ENCODE data around the gene HSPA6.
"Not testable (repeated sequence)": the region's sequence is repeated elsewhere in the genome, so short reads cannot be mapped to it uniquely, and the experiment has no call there.

The HSPA6 gene

DNA sequence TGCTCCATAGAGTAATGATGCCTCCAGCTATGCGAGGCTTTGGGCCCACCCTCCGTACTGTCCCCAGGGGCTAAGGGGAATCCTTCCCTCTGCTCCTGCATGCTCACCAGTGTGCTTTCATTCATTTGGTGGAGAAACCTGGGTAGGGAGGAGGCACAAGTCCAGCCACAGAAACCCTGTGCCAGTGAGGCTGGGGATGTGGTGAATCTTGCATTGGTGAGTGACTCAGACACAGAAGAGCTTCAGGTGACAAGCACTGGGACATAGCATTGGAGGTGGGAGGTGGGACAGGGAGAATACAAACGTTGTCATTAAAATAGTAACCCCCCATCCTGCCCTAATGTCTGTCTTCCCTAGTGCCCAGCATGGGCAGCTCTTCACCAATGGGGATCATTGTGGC, 13.9 kb upstream of the HSPA6 start (continued):
- TF ChIP-seq, protein P1, sequence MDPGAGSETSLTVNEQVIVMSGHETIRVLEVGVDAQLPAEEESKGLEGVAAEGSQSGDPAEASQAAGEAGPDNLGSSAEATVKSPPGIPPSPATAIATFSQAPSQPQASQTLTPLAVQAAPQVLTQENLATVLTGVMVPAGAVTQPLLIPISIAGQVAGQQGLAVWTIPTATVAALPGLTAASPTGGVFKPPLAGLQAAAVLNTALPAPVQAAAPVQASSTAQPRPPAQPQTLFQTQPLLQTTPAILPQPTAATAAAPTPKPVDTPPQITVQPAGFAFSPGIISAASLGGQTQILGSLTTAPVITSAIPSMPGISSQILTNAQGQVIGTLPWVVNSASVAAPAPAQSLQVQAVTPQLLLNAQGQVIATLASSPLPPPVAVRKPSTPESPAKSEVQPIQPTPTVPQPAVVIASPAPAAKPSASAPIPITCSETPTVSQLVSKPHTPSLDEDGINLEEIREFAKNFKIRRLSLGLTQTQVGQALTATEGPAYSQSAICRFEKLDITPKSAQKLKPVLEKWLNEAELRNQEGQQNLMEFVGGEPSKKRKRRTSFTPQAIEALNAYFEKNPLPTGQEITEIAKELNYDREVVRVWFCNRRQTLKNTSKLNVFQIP (CRISPR knock-in tag; IDR thresholded peaks at IDR 0.05; ENCODE audit: borderline replicate concordance, low read depth): no peak

DNA sequence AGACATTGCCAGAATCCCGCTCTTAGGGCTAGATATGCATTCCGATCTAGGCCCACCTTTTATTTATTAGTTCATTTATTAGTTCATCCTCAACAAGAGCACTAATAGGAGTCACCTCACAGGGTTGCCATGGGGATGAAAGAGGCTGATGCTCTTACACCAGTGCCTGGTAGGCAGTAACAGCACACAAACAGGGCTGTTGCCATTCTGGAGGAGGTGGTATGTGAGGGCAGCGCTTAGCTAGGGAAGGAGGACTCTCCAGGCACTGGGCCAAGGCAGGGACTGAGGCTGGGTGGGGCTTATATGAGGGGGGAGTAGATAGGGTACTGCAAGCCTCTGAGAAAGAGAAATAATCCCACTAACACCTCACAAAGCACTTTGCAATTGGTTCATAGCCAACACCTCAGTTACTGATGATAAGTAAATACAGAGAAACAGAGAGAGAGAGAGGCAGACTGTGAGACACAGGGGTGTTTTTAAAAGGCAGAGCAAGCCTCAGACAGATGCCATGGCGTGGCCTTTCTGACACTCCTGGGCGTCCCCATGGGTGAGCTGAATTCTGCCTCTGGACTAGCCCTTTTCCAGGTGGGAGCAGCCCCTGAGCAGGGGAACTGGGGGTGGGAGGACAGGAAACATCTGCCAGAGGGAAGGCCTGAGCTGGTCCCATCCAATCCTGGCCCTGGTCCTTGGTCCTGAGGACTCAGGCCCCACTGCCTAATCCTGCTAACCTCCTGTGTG, 13.2 kb upstream of the HSPA6 start:
- TF ChIP-seq, protein P1 (CRISPR knock-in tag; IDR thresholded peaks at IDR 0.05; ENCODE audit: borderline replicate concordance, low read depth): no peak
- TF ChIP-seq SNAI2 (CRISPR knock-in tag; IDR thresholded peaks at IDR 0.05): no peak
- no peak for TF ChIP-seq ZNF565 (CRISPR knock-in tag; conservative IDR thresholded peaks at IDR 0.05; ENCODE audit: low read depth)
- no peak for TF ChIP-seq ISL1 (CRISPR knock-in tag; IDR thresholded peaks at IDR 0.05)
- TF ChIP-seq TOX (CRISPR knock-in tag; IDR thresholded peaks at IDR 0.05; ENCODE audit: borderline replicate concordance): no peak
- TF ChIP-seq, protein P2, sequence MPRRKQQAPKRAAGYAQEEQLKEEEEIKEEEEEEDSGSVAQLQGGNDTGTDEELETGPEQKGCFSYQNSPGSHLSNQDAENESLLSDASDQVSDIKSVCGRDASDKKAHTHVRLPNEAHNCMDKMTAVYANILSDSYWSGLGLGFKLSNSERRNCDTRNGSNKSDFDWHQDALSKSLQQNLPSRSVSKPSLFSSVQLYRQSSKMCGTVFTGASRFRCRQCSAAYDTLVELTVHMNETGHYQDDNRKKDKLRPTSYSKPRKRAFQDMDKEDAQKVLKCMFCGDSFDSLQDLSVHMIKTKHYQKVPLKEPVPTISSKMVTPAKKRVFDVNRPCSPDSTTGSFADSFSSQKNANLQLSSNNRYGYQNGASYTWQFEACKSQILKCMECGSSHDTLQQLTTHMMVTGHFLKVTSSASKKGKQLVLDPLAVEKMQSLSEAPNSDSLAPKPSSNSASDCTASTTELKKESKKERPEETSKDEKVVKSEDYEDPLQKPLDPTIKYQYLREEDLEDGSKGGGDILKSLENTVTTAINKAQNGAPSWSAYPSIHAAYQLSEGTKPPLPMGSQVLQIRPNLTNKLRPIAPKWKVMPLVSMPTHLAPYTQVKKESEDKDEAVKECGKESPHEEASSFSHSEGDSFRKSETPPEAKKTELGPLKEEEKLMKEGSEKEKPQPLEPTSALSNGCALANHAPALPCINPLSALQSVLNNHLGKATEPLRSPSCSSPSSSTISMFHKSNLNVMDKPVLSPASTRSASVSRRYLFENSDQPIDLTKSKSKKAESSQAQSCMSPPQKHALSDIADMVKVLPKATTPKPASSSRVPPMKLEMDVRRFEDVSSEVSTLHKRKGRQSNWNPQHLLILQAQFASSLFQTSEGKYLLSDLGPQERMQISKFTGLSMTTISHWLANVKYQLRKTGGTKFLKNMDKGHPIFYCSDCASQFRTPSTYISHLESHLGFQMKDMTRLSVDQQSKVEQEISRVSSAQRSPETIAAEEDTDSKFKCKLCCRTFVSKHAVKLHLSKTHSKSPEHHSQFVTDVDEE (CRISPR knock-in tag; IDR thresholded peaks at IDR 0.05): no peak
- no peak for TF ChIP-seq ZFP3 (CRISPR knock-in tag; IDR thresholded peaks at IDR 0.05)
- TF ChIP-seq OSR1 (CRISPR knock-in tag; IDR thresholded peaks at IDR 0.05): no peak
- no peak for TF ChIP-seq ARNTL (CRISPR knock-in tag; IDR thresholded peaks at IDR 0.05; ENCODE audit: borderline replicate concordance, low read depth)
- ATAC-seq: no peak

DNA sequence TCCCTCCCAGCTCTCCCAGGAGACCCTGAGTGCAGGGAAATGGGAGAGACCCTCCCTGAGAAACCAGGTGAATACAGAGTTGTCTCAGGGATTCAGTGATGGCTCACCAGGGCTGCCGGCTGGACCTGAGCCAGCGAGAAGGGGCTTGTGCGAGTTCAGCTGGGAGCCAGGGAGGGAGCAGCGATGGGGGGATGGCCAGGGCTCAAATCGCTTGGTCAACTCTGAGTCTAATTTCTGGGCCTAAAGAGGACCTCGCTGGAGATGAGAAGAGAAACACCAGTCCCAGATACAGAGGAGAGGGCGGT, 12.6 kb upstream of the HSPA6 start:
- no peak for ATAC-seq
- TF ChIP-seq OSR1 (CRISPR knock-in tag; IDR thresholded peaks at IDR 0.05) (no peak), ZFP30 (CRISPR knock-in tag; IDR thresholded peaks at IDR 0.05) (no peak), TCF4 (CRISPR knock-in tag; IDR thresholded peaks at IDR 0.05; ENCODE audit: borderline replicate concordance) (no peak), RARB (CRISPR knock-in tag; IDR thresholded peaks at IDR 0.05) (no peak), ZNF70 (CRISPR knock-in tag; IDR thresholded peaks at IDR 0.05) (no peak), SNAI2 (CRISPR knock-in tag; IDR thresholded peaks at IDR 0.05) (no peak), ISL1 (CRISPR knock-in tag; IDR thresholded peaks at IDR 0.05) (no peak), CSDC2 (CRISPR knock-in tag; IDR thresholded peaks at IDR 0.05) (no peak), PPARA (CRISPR knock-in tag; IDR thresholded peaks at IDR 0.05; ENCODE audit: borderline replicate concordance) (no peak), ARNTL (CRISPR knock-in tag; IDR thresholded peaks at IDR 0.05; ENCODE audit: borderline replicate concordance, low read depth) (no peak), BACH2 (CRISPR knock-in tag; IDR thresholded peaks at IDR 0.05; ENCODE audit: borderline replicate concordance) (no peak), ZNF565 (CRISPR knock-in tag; conservative IDR thresholded peaks at IDR 0.05; ENCODE audit: low read depth) (no peak)
- TF ChIP-seq, protein P2 (CRISPR knock-in tag; IDR thresholded peaks at IDR 0.05): no peak
- TF ChIP-seq, protein P3, sequence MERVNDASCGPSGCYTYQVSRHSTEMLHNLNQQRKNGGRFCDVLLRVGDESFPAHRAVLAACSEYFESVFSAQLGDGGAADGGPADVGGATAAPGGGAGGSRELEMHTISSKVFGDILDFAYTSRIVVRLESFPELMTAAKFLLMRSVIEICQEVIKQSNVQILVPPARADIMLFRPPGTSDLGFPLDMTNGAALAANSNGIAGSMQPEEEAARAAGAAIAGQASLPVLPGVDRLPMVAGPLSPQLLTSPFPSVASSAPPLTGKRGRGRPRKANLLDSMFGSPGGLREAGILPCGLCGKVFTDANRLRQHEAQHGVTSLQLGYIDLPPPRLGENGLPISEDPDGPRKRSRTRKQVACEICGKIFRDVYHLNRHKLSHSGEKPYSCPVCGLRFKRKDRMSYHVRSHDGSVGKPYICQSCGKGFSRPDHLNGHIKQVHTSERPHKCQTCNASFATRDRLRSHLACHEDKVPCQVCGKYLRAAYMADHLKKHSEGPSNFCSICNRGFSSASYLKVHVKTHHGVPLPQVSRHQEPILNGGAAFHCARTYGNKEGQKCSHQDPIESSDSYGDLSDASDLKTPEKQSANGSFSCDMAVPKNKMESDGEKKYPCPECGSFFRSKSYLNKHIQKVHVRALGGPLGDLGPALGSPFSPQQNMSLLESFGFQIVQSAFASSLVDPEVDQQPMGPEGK (CRISPR knock-in tag; IDR thresholded peaks at IDR 0.05; ENCODE audit: borderline replicate concordance): no peak
- TF ChIP-seq, protein P4, sequence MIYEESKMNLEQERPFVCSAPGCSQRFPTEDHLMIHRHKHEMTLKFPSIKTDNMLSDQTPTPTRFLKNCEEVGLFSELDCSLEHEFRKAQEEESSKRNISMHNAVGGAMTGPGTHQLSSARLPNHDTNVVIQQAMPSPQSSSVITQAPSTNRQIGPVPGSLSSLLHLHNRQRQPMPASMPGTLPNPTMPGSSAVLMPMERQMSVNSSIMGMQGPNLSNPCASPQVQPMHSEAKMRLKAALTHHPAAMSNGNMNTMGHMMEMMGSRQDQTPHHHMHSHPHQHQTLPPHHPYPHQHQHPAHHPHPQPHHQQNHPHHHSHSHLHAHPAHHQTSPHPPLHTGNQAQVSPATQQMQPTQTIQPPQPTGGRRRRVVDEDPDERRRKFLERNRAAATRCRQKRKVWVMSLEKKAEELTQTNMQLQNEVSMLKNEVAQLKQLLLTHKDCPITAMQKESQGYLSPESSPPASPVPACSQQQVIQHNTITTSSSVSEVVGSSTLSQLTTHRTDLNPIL (CRISPR knock-in tag; IDR thresholded peaks at IDR 0.05; ENCODE audit: low read depth): no peak

DNA sequence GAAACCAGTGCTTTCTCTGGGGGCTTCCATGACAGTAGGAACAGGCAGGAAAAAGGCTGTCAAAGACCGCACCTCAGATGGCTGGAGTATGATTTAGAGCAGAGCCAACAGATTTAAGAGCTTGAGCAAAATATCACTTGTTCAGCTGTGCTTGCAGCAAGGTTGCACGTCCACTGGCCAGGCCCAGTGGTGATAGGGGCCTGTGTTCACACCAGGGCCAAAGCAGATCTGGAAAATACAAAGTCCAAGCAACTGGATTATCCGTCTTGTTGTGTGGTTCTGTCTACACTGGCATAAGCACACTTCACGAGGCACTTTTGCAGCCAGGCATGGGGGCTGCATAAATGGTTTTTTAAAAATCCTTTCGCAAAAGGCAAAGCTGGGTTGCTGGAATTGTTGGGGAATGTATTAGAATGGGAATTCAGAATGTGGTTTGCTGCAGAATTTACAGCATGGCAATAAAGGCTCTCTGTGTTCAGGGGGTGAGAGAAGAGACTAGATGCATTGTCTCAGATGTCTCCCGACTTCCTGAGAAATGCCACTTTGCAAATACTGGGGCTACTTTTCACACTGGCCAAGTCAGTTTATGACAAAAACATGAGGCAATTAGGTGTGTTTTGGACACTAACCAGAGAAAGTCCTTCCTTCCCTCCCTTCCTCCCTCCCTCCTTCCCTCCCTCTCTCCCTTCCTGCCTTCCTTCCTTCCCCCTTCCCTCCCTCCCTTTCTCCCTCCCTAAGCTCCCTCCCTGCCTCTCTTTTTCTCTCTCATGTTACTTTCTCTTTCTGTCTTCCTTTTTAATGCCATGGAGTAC, 11.5 kb upstream of the HSPA6 start:
- peak; percentile 50; the same call in 2 of the 3 replicates for ATAC-seq

DNA sequence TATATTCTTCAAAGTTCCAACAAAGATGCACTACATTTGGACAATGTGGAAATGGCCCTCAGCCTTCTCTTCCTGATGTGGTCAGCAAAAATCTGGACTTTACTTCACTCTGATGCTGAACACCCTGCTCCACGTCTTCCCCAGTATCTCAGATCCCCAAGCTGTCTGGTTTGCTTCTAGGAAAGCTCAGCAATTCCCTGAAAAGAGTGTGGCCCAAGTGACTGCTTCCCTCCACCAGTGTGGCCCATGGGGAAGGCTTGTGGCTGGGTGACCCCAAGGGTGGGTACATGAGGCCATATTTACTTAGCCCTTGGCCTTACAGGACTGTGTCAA, 10.9 kb upstream of the HSPA6 start:
- peak; percentile 24; the same call in 1 of the 3 replicates for ATAC-seq

DNA sequence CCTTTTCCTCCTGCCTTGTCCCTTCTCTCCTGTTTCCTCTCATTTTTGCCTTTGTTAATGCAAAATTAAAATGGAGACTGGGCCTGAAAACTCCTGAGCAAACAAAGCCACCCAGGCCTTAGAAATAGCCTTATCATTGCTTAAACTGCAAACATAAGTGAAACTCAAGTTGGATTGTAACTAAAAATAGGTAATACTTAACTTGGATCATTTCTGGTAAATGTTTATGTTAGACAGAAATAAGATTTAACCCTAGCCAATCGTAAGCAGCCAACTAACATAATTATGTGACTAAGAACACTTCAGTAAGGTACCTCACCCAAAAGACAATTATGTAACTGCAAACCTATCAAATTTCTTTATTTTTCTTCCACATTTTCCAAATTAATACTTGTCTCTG, 10.4 kb upstream of the HSPA6 start:
- not testable (repeated sequence) for ATAC-seq

Data from SK-N-SH treated with all-trans-retinoic acid at 6 μM for 48 hours (cell line).